Stimulated activated CD8-positive, alpha-beta memory T cell treated with anti-CD3 and anti-CD28 coated beads, Interleukin-15, amount 100 ng/mL, for 24 hours (primary cell): Measurements from ENCODE around the gene CMTM6.
"Not testable (repeated sequence)": the region's sequence is repeated elsewhere in the genome, so short reads cannot be mapped to it uniquely, and the experiment has no call there.

ENCODE experiments used
- DNase-seq: peaks from one replicate; pipeline ENCODE4 v3.0.0-alpha.2; 2020; ENCODE audit warnings: low read depth

CMTM6 gene

DNA sequence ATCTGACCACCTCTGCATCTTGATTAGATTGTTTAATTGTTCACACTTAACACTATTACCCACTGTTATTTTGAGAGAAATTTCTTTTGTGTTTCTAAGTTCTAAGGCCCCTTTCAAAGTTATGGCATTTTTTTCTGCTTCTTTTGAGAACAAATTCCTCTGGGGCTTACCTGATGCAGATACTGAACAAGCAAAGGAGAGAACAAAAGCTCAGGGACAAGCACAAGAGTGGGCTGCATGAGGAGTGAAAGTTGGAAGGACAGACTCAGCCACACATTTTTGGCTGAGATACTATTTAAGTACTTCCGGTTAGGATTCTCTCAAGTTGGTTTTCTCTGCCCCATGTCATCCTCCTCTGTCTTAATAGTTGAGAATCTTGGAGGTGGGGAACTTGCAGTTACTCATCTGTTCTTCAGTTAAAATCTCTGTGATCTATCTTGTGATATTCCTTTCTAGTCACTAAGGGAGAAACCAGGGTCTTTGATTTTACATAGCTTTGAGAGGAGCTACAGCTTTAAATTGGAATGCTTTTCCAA lies 54.7 kb downstream of the CMTM6 start:
- DNase-seq: no peak

DNA sequence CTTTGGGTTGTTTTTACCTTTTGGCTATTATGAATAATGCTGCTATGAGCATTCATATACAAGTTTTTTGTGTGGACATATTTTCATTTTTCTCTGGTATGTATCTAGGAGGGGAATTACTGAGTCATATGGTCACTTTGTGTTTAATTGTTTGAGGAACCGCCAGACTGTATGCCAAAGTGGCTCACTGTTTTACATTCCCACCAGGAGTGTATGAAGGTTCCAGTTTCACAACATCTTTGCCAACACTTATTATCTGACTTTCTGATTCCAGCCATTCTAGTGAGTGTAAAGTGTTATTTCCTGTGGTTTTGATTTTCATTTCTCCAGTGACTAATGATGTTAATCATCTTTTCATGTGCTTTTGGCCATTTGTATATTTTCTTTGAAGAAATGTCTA lies 59.2 kb downstream of the CMTM6 start:
- no peak for DNase-seq

DNA sequence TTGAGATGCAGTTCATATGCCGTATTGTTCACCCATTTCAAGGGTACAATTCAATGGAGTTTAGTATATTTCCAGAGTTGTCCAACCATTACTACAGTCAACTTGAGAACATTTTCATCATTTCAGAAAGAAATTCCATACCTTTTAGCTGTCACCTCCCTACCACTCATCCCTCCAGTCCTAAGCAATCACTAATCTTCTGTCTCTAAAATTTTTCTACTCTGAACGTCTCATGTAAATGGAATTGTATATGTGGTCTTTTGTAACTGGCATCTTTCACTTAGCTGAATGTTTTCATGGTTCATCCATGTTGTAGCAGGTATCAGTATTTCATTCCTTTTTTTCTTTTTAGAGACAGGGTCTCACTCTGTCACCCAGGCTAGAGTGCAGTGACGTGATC lies 59.9 kb downstream of the CMTM6 start:
- DNase-seq: no peak

- no peak for DNase-seq
Observed at GRCh38 chr3:32440611-32441350, 61.9 kb downstream of the CMTM6 start.

- not testable (repeated sequence) for DNase-seq
Observed at GRCh38 chr3:32439421-32439820, 63.2 kb downstream of the CMTM6 start.

- no peak for DNase-seq
Observed at GRCh38 chr3:32438596-32439344, 63.9 kb downstream of the CMTM6 start.

DNA sequence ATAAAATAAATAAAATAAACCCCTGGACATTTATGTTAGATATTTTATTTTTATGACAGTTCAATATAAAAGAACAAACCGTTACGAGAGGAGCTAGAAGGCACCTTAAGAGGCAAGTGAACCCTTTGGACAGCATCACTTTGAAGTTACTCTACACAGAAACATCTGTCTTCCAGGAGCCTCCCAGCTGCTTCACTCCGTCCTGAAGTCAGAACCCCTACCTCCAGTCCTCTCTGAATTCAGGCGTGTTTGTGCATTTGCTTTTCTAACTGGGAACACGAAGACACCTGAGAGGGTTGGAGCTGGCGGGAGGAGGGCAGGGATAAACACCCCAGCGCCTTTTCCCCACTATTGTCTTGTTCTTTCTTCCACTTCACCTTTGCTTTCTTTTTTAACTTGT lies 64.8 kb downstream of the CMTM6 start:
- DNase-seq: no peak

DNA sequence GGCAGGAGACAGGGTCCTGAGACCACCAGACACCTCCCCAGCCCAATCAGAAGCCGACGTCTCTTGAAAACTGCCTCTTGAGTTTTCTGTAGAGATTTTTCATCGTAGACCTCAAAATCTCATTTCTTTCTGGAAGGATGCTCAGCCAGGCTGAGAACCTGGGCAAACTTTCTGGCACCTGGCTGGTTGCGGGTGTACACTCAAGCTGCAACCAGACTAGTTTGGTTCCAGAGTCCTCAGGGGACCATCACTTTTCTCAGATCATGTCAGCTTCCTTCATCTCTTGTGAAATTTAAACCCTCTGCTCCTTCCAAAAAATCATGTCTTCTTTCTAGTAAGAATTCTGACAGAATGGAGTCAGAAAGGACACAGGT lies 65.8 kb downstream of the CMTM6 start:
- no peak for DNase-seq

- DNase-seq: no peak
Observed at GRCh38 chr3:32435911-32436815, 66.5 kb downstream of the CMTM6 start.

GRCh38 chr3:32434206-32434605 lies 68.4 kb downstream of the CMTM6 start:
- DNase-seq: no peak

- DNase-seq: no peak
Observed at GRCh38 chr3:32432711-32433530, 69.7 kb downstream of the CMTM6 start.

GRCh38 chr3:32432045-32432710 lies 70.5 kb downstream of the CMTM6 start:
- DNase-seq: no peak

DNA sequence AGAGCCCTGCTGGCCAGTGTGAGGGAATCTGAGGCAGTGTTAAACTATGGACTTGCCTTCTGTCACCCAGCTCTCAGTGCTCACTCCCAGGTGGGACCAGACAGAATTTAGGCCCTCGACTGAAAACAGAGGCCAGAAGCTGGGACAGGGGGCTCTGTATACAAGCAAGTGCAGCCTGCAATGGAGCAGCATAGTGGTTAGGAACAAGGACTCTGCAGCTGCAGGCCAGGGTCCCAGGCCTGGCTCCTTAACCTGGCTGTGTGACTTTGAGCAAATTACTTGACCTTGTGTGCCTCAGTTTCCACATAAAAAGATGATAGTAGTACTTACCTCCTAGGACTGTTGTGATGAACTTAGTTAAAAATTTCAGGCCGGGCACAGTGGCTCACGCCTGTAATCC lies 71.2 kb downstream of the CMTM6 start:
- DNase-seq: no peak
